Pons (tissue), 1 donor: Measurements from ENCODE around the gene MCM9.

Experiments
- DNase-seq: peaks from one replicate; pipeline ENCODE4 v3.0.0-alpha.2; 2016; ENCODE audit warnings: low spot score

The MCM9 gene

GRCh38 chr6:118791499-118791898 lies 143.5 kb downstream of the MCM9 start:
- DNase-seq: no peak

- peak; percentile 36 for DNase-seq
Measured at GRCh38 chr6:118789954-118790353, 145.0 kb downstream of the MCM9 start.

GRCh38 chr6:118789419-118789818 lies 145.5 kb downstream of the MCM9 start:
- DNase-seq: peak; percentile 25

- DNase-seq: no peak
Measured at GRCh38 chr6:118788702-118789101, 146.3 kb downstream of the MCM9 start.

GRCh38 chr6:118787724-118788423 lies 147.1 kb downstream of the MCM9 start:
- DNase-seq: no peak

GRCh38 chr6:118786596-118787453 lies 148.1 kb downstream of the MCM9 start:
- DNase-seq: peak; percentile 33

- no peak for DNase-seq
Measured at GRCh38 chr6:118785601-118786000, 149.4 kb downstream of the MCM9 start.

- peak; percentile 93 for DNase-seq
Measured at GRCh38 chr6:118784641-118785164, 150.3 kb downstream of the MCM9 start.

- DNase-seq: no peak
Measured at GRCh38 chr6:118783931-118784550, 150.9 kb downstream of the MCM9 start.

- no peak for DNase-seq
Measured at GRCh38 chr6:118782651-118783050, 152.3 kb downstream of the MCM9 start.

GRCh38 chr6:118781897-118782296 lies 153.1 kb downstream of the MCM9 start:
- no peak for DNase-seq

- no peak for DNase-seq
Measured at GRCh38 chr6:118780668-118781067, 154.3 kb downstream of the MCM9 start.

- peak; percentile 91 for DNase-seq
Measured at GRCh38 chr6:118776607-118777549, 158.1 kb downstream of the MCM9 start.

GRCh38 chr6:118775381-118775780 lies 159.6 kb downstream of the MCM9 start:
- no peak for DNase-seq

- no peak for DNase-seq
Measured at GRCh38 chr6:118774581-118774980, 160.4 kb downstream of the MCM9 start.

GRCh38 chr6:118772886-118773285 lies 162.1 kb downstream of the MCM9 start:
- no peak for DNase-seq

- no peak for DNase-seq
Measured at GRCh38 chr6:118771253-118771652, 163.7 kb downstream of the MCM9 start.

GRCh38 chr6:118770835-118771234 lies 164.1 kb downstream of the MCM9 start:
- no peak for DNase-seq

- DNase-seq: no peak
Measured at GRCh38 chr6:118770112-118770788, 164.7 kb downstream of the MCM9 start.

- peak; percentile 83 for DNase-seq
Measured at GRCh38 chr6:118768904-118769325, 166.0 kb downstream of the MCM9 start.

GRCh38 chr6:118768441-118768840 lies 166.5 kb downstream of the MCM9 start:
- DNase-seq: no peak
